ENCODE measurements around the gene SLC5A11. TPM values are rescaled to one million over a fixed set of nuclear protein-coding genes. Genes with fewer than 3 reads are reported as not detected.
"Not testable (repeated sequence)": the region's sequence is repeated elsewhere in the genome, so short reads cannot be mapped to it uniquely, and the experiment has no call there.

Gene SLC5A11
- total and polyA plus RNA-seq, 2 donors (not counting 1 experiment from before 2014, with no cell fraction given): under 0.01 TPM; not detected in 1

DNA sequence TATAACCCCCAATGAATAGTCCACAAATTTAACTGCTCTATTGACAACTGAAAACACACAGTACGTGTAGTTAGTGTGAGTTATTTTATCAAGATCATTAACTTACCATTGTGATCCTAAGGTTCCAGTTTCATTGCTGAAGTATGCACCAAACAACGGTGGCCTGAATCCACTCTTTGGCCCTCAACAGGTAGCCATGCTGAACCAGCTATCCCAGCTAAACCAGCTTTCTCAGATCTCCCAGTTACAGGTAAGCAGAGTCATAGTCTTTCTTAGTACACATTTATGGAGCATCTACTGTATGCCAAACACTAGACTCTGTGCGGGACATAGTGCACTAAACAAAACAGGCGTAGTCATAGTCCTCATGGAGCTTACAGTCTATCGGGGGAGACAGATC, 40.3 kb upstream of the SLC5A11 start:
- Histone ChIP-seq H3K4me1 (ENCODE audit: control insufficient read depth, extremely low read depth, insufficient read depth, low read length) (no peaks in the 10 kb centered on the region), H3K4me3 (replicated peaks in 1 of 4; ENCODE audit: control extremely low read depth in 1 of 4, insufficient read depth in 1 of 4, low read depth in 3 of 4, low read length in 4 of 4) (no peak overlapping the region), H3K9ac (ENCODE audit: insufficient read depth, low read length) (no peak overlapping the region), H3K27ac (ENCODE audit: insufficient read depth, low read length) (no peak overlapping the region), H3K36me3 (ENCODE audit: control insufficient read depth, insufficient read depth, low read length) (peaks cover 19% of the 10 kb centered on the region), H3K79me2 (ENCODE audit: control insufficient read depth, insufficient read depth, low read length) (no peaks in the 10 kb centered on the region), H3K27me3 (ENCODE audit: control insufficient read depth, insufficient read depth, low read length) (no peaks in the 10 kb centered on the region), H3K9me3 (ENCODE audit: control insufficient read depth, insufficient read depth, low read depth, low read length) (no peaks in the 10 kb centered on the region), H4K20me1 (ENCODE audit: control insufficient read depth, extremely low read depth, insufficient read depth, low read length) (no peaks in the 10 kb centered on the region), H3K4me2 (ENCODE audit: extremely low read depth, insufficient read depth, low read length) (no peak overlapping the region), H2AFZ (ENCODE audit: low read length) (no peak overlapping the region)
- DNase-seq (ENCODE audit: low read depth in 2 of 2): no peak
- no peak for TF ChIP-seq EZH2 (IDR thresholded peaks at IDR 0.05; ENCODE audit: low read length, missing control alignments)
- TF ChIP-seq, protein P1, sequence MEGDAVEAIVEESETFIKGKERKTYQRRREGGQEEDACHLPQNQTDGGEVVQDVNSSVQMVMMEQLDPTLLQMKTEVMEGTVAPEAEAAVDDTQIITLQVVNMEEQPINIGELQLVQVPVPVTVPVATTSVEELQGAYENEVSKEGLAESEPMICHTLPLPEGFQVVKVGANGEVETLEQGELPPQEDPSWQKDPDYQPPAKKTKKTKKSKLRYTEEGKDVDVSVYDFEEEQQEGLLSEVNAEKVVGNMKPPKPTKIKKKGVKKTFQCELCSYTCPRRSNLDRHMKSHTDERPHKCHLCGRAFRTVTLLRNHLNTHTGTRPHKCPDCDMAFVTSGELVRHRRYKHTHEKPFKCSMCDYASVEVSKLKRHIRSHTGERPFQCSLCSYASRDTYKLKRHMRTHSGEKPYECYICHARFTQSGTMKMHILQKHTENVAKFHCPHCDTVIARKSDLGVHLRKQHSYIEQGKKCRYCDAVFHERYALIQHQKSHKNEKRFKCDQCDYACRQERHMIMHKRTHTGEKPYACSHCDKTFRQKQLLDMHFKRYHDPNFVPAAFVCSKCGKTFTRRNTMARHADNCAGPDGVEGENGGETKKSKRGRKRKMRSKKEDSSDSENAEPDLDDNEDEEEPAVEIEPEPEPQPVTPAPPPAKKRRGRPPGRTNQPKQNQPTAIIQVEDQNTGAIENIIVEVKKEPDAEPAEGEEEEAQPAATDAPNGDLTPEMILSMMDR (conservative IDR thresholded peaks at IDR 0.05 in 1 of 2, IDR thresholded peaks at IDR 0.05 in 1 of 2; ENCODE audit: low read depth in 1 of 2, low read length in 2 of 2): no peak

DNA sequence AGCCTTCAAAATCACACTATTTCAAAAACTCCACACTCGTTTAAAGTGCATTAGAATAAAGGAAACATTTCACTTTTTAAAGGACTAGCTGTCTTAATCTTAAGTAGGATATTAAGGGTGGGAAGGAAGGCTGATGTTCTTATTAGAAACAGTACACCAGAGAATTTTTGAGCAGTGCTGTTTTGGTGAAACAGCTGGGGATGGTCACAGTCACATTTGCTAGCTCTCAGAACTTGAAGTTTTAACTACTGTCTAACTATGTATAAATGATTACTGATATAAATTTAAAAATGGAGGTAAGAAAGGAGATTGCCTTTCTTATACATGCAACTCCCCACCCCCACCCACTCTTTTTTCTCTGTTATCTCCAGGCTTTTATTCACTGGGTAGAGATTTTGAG, 38.5 kb upstream of the SLC5A11 start:
- H3K79me2 ChIP-seq (ENCODE audit: control insufficient read depth, insufficient read depth, low read length): no peaks in the 10 kb centered on the region
- peaks cover 22% of the 10 kb centered on the region for H3K36me3 ChIP-seq (ENCODE audit: control insufficient read depth, insufficient read depth, low read length)
- TF ChIP-seq, protein P1 (conservative IDR thresholded peaks at IDR 0.05 in 1 of 2, IDR thresholded peaks at IDR 0.05 in 1 of 2; ENCODE audit: low read depth in 1 of 2, low read length in 2 of 2): no peak
- no peaks in the 10 kb centered on the region for H3K27me3 ChIP-seq (ENCODE audit: control insufficient read depth, insufficient read depth, low read length)
- no peak overlapping the region for H3K4me2 ChIP-seq (ENCODE audit: extremely low read depth, insufficient read depth, low read length)
- H4K20me1 ChIP-seq (ENCODE audit: control insufficient read depth, extremely low read depth, insufficient read depth, low read length): no peaks in the 10 kb centered on the region
- no peak overlapping the region for H3K4me3 ChIP-seq (replicated peaks in 1 of 4; ENCODE audit: control extremely low read depth in 1 of 4, insufficient read depth in 1 of 4, low read depth in 3 of 4, low read length in 4 of 4)
- DNase-seq (ENCODE audit: low read depth in 2 of 2): no peak
- no peak overlapping the region for H3K27ac ChIP-seq (ENCODE audit: insufficient read depth, low read length)
- no peaks in the 10 kb centered on the region for H3K4me1 ChIP-seq (ENCODE audit: control insufficient read depth, extremely low read depth, insufficient read depth, low read length)
- H2AFZ ChIP-seq (ENCODE audit: low read length): no peak overlapping the region
- no peak overlapping the region for H3K9ac ChIP-seq (ENCODE audit: insufficient read depth, low read length)
- no peaks in the 10 kb centered on the region for H3K9me3 ChIP-seq (ENCODE audit: control insufficient read depth, insufficient read depth, low read depth, low read length)

DNA sequence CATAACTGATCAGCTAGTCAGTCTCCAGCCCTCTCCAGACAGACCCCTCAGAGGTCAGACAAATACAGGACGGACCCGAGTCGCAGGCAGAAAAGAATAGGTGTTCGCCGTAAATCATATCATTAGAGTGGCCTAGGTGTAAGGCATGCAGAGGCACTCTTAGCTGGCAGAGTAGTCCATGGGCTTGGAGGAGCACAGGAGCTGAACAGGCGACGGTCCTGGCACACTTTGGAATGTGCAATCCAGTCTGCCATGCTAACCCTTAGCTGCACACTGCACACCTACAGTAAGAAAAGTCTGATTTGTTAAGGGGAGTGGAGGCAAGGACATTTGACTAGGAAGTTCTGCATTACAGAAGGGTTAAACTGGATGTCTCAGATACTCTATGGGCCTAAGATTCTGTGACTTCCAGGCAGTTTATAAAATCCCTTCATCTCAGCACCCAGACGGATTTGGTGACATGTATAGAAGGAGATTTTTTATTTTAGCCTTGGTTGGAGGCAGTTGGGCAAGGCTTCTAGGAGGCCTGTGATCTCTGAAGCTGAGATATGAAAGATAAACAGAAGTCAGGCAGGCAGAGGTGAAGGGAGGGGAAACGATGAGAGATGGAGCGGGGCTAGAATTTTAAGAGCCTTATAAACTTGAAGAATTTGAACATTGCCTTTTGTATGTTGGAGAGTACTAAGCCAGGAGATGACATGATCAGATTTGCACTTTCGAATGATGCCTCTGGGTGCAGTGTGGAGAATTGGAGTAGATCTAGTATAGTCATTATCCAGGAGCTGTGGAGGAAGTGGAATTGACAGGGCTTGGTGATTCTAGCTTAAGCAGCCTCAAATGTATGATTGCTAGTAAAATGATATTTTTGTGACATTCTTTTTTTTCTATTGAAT, 34.6 kb upstream of the SLC5A11 start:
- Histone ChIP-seq H3K4me2 (ENCODE audit: extremely low read depth, insufficient read depth, low read length) (no peak overlapping the region), H4K20me1 (ENCODE audit: control insufficient read depth, extremely low read depth, insufficient read depth, low read length) (no peaks in the 10 kb centered on the region), H3K4me3 (replicated peaks in 1 of 4; ENCODE audit: control extremely low read depth in 1 of 4, insufficient read depth in 1 of 4, low read depth in 3 of 4, low read length in 4 of 4) (no peak overlapping the region), H2AFZ (ENCODE audit: low read length) (no peak overlapping the region), H3K36me3 (ENCODE audit: control insufficient read depth, insufficient read depth, low read length) (peaks cover 20% of the 10 kb centered on the region), H3K4me1 (ENCODE audit: control insufficient read depth, extremely low read depth, insufficient read depth, low read length) (no peaks in the 10 kb centered on the region), H3K27me3 (ENCODE audit: control insufficient read depth, insufficient read depth, low read length) (no peaks in the 10 kb centered on the region), H3K79me2 (ENCODE audit: control insufficient read depth, insufficient read depth, low read length) (no peaks in the 10 kb centered on the region), H3K9ac (ENCODE audit: insufficient read depth, low read length) (no peak overlapping the region), H3K9me3 (ENCODE audit: control insufficient read depth, insufficient read depth, low read depth, low read length) (no peaks in the 10 kb centered on the region), H3K27ac (ENCODE audit: insufficient read depth, low read length) (no peak overlapping the region)
- TF ChIP-seq, protein P1 (conservative IDR thresholded peaks at IDR 0.05 in 1 of 2, IDR thresholded peaks at IDR 0.05 in 1 of 2; ENCODE audit: low read depth in 1 of 2, low read length in 2 of 2): no peak
- no peak for TF ChIP-seq EZH2 (IDR thresholded peaks at IDR 0.05; ENCODE audit: low read length, missing control alignments)
- DNase-seq (ENCODE audit: low read depth in 2 of 2): no peak

DNA sequence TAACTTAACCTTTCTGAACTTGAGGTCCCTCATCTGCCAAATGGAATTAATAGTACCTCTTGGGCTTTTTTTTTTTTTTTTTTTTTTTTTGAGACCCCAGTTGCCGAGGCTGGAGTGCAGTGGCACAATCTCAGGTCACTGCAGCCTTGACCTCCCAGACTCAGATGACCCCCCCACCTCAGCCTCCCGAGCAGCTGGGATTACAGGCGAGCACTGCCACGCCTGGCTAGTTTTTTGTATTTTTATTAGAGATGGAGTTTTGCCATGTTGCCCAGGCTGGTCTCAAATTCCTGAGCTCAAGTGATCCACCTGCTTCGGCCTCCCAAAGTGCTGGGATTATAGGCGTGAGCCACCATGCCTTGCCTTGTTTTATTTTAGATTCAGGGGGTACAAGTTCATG, 33.0 kb upstream of the SLC5A11 start:
- not testable (repeated sequence) for H2AFZ ChIP-seq (ENCODE audit: low read length); DNase-seq (ENCODE audit: low read depth in 2 of 2); H3K4me1 ChIP-seq (ENCODE audit: control insufficient read depth, extremely low read depth, insufficient read depth, low read length); H3K4me3 ChIP-seq (replicated peaks in 1 of 4; ENCODE audit: control extremely low read depth in 1 of 4, insufficient read depth in 1 of 4, low read depth in 3 of 4, low read length in 4 of 4); H3K9me3 ChIP-seq (ENCODE audit: control insufficient read depth, insufficient read depth, low read depth, low read length); H3K4me2 ChIP-seq (ENCODE audit: extremely low read depth, insufficient read depth, low read length); H4K20me1 ChIP-seq (ENCODE audit: control insufficient read depth, extremely low read depth, insufficient read depth, low read length); H3K9ac ChIP-seq (ENCODE audit: insufficient read depth, low read length); H3K27ac ChIP-seq (ENCODE audit: insufficient read depth, low read length); H3K27me3 ChIP-seq (ENCODE audit: control insufficient read depth, insufficient read depth, low read length); H3K79me2 ChIP-seq (ENCODE audit: control insufficient read depth, insufficient read depth, low read length)
- H3K36me3 ChIP-seq (ENCODE audit: control insufficient read depth, insufficient read depth, low read length): peaks cover 17% of the 10 kb centered on the region

Data from fibroblast of lung (primary cell).